ENCODE results near the gene ASCL5.

Gene ASCL5

DNA sequence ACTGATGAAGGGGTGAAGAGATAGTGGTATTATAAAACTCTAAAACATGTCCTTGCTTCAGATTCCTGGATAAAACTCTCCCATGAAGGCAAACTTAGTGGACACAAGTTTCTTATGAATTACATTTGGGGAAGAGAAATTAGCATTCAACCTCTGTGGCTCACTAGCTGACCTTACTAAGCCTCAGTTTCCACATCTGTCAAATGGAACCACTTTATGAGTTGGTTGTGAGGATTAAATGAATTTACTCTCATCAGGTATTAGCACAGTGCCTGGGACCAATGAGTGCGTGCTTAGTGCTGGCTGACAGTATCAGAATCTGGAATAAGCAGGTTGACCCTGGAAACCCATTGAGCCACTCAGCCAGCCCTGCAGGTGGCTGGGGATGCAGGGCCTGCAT lies 17.3 kb downstream of the ASCL5 start:
- no peak for DNase-seq

DNA sequence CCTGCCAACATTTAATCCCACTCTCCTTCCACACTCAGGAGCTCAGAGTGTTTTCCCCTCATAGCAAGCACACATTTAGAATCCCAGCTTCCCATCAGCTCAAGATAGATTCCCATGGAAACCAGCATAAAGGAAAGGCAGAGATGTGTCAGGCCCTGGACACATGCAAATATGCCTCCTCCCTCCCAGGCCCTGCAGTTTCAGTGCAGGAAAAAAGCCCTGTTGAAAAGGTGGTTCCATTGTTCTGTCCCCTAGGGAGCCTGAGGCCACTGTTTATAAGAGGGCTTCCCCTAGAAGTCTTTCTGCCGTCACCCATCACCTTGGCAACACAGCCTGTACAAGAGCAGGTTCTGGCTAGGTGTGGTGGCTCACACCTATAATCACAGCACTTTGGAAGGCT lies 18.4 kb downstream of the ASCL5 start:
- DNase-seq = no peak

DNA sequence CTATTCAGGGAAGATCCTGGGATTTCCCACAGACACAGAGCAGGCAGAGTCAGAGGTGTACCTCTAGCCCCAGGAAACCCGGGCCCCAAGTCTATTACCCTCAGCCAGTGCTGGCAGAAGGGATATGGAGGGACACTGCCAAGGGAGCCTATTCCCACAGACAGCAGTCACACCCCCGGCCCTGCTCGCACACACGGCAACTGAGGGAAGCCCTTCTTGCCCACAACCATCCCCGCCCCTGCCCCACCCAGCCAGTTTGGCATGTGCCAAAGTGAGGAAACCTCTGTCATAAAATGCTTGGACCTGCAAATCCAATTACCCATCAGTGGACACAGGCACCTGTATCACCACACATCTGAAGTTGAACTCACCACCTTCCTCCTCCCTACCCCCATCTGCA lies 21.3 kb downstream of the ASCL5 start:
- DNase-seq = no peak

DNA sequence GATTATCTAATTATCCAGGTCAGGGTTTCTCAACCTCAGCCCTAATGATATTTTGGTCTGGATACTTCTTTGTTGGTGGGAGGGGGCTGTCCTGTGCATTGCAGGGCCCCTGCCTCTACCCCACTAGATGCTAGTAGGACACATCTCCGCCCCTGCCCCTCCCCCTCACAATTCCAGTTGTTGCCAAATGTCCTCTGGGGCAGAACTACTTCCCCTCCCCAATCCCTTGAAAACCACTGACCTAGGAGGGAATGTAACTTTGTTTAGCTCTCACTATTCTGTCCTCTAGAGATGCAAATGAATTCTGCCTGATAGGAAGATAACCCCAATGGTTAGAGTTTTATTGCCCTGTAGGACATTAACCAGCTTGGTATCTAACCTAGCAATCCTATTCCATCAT lies 22.8 kb downstream of the ASCL5 start:
- no peak for DNase-seq

DNA sequence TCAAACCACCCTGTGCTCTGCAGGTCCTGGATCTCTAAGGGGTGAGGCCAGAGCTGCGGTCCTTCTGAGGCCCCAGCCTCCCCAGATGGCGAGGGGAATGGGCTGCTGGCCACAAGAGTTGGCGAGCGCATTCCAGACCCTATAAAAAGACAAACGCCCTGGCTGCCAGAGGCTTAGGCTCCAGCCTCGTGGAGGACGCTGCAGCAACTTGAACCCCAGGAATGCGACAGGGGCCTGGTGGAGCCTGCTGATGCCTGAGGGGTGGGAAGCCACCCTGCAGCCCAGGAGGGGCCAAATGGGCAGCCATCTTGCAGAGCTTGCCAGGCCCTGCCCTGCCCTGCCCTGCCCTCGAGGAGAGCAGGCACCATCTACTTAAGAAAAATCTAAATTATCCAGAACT lies 23.3 kb downstream of the ASCL5 start:
- no peak for DNase-seq

DNA sequence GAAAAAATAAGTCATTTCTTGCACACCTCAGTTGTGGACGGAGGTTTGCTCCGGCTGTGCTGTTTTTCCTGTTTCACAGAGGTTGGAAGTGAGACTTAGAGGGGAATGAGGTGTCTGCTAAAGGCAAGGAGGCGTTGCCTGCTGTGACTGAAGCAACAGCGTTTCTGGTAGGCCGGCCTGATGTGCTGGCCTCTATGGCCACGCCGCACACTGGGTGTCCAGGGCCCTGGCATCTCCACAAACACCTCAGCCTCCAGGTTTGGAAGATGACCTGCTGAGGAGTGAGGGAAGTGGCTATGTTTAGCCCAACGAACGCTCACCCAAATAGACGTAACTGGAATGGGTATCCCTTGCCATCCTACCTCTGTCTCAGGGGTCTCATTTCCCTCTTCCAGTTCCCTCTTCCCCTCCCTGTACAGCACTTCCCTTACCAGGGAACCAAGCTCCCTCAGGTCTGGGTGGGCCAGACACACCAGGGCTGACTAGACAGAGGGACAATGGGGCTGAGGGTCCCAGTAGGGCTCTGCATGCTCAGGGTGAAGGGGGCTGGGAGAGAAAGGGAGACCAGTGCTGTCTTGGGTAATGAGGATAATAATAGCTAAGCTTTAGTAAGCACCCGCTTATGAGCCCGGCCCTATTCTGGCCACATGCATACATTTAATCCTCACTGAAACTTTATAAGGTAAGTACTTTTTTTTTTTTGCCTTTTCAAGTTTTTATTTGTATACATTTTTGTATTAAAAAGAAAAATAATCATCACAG lies 26.6 kb downstream of the ASCL5 start:
- no peak for DNase-seq

DNA sequence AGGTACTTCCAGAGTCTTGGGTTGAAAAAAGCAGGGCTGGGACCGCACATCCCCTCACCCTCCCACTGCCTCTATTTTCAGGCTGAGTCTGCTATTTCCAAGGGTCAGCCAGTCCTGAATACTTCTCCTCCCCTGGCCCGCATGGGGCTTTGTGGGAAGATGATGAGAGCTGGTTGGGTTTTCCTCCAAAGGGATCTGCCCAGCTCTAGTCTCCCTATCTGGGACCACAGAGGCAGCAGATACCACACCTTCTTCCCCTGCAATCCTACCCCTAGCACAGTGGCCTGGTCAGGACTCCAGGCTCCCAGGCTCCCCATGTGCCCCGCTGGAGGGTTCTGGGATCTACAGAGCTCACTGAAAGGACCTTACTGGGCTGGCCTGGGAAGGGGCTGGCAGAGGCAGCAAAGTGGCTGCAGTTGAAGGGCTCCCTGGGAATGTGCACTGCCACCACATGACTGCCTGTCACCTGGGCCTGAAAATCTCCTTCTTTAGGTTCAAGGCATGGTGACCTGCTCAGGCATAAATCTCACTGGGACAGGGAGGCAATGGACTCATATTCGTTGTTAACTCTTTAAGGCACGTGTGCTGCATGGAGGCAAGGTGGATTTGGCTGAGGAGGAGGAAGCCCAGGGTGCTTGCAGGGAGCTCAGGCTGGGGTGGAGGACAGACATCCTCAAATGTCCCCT lies 27.8 kb downstream of the ASCL5 start:
- no peak for DNase-seq

DNA sequence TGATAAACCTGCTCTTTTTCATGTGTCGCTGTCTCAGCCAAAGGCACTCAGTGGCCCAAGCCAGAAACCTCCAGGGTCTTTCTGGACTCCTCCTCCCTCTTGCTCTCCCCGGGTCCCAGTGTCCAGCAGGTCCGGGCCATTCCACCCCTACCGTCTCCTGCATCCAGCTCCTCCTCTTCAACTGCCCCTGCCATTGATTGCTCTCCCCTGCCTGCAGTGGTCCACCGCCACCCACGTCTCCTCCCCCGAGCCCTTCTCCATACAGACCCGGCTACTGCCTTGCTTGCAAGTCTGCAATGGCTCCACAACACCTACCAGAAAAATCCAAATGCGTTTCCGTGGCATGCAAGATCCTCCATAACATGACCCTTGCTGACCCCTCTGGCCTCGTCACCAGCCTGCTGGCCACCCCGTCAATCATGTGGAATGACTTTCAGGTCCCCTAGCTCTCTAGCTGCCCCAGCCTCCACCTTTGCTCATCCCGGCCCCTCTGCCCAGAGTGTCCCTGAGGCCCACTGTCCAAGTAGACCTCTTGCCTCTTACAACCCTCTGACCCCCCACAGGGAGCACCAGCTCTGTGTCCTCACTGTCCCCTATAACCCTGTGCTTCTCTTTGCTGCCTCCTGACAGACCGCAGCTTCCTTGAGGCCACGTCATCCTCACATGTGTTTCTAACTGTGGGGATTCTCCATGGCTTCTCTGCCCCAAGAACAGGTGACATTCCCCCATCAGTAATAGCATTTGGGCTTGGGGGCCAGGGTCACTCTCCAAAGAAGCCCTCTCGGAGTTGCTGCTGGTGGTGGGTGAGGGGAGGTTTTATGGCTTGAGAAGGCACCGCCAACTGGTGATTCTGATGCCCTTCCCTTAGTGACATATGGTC lies 29.8 kb downstream of the ASCL5 start:
- DNase-seq = no peak

DNA sequence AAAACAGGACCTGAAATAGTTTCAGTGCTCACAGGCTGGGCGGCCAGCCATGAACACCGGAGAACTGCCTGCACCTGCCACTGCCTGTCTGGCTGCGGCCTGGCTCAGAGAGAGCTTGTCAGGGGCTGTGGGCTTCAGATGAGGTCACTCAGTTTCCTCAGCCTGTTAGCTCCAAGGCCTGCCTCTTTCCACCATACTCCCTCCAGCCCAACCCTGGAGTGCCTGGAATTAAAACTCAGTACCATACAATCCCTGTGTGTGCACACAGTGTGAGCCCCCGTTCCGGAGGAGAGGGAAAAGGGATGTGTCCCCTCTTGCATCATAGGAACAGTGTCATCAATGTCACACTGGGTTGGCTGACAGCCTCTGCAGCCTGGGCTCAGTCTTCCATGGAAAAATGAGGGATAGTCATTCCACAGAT lies 30.9 kb downstream of the ASCL5 start:
- DNase-seq = no peak

DNA sequence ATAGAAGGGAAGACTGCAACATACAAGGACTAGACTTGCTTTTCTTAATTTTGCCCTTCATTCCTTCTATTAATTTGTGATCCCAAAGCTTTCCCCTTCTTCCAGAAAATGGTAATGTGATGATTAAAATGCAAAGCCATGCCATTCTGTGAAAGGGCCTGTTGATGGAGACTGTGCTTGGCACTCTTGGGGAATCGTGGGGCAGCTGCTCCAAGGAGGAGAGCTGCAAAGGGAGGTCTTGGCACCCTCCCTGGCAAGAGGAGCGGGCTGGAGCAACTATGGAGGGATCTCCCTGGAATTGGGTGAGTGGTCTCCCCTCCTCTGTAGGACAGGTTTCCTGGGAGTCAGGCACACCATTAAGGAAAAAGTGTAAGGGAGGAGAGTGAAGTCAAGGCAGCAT lies 31.4 kb downstream of the ASCL5 start:
- DNase-seq = no peak

DNA sequence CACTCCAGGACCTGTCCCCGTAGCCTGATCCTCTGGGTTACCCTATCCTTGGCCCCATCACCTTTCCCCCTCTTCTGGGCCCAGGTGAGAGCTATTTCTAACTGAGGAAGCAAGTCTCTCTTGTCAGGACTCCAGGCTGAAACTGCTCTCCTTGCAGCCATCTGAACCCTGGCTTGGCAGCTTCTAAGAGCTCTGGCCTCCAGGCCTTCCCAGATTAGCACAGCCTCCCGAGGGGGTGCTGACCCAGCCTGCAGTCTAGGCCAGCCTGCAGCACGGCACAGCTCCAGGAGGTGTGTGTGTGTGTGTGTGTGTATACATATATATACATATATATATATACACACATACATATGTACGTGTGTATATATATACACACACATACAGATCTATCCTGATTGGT lies 32.2 kb downstream of the ASCL5 start:
- no peak for DNase-seq

DNA sequence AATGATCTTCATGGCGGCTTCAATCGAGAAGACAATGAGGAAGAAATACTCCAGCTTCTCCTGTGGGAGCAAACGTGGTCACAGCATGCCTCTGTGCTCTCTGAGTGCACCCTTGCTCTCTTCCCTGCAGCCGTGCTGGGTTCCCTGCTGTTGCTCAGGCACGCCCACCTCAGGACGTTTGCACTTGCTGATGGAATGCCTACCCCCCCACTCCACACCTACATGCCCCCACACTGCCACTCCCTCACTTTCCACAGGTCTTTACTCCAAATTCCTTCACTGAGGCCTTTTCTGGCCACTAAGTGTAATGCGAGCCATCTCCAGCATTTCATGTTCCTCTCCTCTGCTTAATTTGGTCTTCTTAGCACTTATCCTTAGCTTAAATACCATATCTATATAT lies 33.0 kb downstream of the ASCL5 start:
- no peak for DNase-seq

DNA sequence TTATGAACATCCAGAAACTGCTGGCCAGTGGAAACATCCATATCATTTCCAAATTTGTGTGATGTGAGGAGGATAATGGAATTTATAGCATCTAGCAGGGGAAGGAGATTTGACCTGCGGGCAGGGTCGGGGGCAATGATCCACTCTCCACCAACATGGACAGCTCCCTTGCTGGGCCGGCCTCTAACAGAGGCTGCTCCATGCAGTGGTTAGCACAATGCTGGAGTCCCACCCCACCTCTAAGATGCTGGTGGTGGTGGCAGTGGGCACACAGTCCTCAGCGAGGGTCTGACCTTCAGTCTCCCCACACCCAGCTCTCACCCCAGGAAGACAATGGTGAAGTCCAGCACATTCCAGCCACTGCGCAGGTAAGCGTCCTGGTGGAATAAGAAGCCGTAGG lies 33.4 kb downstream of the ASCL5 start:
- no peak for DNase-seq

DNA sequence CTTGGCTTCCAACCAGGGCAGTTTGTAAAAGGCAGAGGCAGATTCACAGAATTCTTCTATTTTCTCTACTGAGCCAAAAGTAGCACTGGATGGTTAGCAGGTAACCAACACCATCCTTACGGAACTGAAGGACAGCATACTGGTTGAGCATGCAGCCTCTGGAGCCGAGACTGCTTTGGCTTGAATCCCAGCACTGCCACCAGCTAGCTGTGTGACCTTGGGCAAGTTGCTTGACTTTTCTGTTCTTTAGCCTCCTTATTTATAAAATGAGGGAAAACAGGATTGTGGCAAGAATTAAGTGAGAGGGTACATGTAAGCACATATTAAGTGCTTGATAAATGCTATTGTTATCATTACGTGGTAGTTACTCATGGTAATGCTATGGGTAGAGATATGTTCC lies 34.2 kb downstream of the ASCL5 start:
- no peak for DNase-seq

DNA sequence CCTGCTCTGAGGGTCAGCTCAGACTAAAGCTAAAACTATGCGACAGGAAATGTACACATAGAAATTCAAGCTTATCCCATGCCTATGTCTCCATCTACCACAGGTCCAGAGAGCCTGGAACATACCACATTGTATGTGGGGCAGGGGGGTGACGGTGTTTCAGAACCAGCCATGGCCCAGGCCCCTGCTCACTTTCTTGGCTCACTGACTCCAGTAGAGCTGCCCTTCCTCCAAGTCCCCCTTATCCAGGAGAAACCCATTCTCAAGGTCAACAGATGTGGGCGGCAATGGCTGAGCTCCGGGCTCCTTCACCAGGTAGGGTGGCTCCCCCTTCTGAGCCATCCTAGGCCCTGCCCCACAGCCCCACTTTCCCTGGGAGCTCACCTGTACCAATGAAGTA lies 35.7 kb downstream of the ASCL5 start:
- no peak for DNase-seq

DNA sequence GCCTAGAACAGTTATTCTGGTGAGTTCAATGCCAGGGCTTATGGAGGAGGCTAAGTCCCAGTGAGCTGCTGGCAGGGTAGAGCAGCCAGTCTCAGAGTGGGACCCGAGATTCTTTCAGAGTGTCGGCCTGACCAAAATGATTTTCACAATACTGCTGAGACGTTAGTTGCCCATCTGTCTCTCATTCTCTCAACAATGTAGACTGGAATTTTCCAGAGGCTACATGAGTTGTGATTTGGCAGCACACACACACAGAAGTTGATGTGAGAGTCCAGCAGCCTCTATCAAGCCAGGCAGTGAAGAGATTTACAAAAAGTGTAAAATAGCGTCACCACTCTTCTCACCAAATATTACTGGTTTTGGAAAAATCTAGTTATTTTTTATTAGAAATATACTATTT lies 36.4 kb downstream of the ASCL5 start:
- DNase-seq = no peak

DNA sequence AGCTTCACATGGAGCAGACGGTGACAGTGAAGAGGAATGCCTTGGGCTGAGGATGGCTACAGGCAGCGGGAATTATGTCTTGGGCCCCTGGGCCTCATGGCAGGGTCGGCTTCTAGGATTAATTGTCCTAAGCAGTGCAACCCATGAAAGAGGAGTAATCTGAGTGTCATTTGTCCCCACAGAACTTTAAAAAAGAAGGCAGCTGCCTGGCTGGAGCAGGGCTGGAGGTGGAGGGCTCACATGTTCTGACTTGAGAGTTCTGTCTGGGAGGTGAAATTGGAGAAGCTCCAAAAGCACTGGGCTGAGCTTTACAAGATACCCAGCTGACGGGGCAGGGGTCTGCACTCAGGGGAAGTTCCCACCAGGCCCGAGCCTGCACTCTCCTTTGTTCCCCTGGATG lies 37.4 kb downstream of the ASCL5 start:
- no peak for DNase-seq

DNA sequence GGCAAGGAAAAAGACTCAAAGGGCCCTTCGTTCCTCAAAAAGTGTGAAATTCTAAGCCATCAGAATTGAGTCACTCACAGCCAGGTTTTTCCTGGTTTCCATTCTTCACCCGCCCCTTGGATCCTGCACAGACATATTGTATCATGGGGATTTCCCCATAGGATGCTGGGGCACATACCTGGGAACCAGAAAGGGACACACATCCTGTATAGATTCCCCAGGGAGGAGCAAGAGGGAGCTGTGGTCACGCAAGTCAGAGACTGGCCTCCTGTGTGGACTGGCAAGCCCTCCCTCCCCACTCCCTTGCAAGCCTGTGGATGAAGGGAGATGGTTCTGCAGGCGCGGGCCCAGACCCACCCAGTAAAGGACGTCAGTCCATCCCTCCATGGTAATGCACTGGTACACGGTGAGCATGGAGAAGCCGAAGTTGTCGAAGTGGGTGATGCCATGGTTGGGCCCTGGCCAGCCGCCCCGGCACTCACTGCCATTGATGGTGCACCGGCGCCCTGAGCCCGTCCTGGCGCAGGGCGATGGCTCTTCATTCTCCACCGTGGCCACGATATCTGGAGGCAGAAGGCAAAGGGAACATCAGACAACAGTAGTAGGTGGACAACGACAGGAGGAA lies 38.0 kb downstream of the ASCL5 start:
- DNase-seq = no peak

DNA sequence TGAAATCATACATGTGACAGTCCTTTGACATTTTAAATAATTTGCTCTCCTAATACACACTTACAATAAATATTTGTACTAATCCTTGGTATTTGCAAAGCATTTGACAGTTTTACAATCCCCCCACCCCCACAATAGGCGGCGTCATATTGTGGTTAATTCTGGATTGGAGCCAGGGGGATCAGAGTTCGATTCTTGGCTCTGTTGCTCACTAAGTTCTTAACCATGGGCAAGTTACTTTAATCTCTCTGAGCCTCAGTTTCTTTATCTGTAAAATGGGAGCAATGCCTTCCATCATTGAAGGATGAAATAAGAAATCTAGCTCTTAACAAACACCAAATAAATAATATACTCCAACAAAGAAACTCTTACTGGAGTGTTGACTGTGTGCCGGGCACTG lies 38.6 kb downstream of the ASCL5 start:
- no peak for DNase-seq

DNA sequence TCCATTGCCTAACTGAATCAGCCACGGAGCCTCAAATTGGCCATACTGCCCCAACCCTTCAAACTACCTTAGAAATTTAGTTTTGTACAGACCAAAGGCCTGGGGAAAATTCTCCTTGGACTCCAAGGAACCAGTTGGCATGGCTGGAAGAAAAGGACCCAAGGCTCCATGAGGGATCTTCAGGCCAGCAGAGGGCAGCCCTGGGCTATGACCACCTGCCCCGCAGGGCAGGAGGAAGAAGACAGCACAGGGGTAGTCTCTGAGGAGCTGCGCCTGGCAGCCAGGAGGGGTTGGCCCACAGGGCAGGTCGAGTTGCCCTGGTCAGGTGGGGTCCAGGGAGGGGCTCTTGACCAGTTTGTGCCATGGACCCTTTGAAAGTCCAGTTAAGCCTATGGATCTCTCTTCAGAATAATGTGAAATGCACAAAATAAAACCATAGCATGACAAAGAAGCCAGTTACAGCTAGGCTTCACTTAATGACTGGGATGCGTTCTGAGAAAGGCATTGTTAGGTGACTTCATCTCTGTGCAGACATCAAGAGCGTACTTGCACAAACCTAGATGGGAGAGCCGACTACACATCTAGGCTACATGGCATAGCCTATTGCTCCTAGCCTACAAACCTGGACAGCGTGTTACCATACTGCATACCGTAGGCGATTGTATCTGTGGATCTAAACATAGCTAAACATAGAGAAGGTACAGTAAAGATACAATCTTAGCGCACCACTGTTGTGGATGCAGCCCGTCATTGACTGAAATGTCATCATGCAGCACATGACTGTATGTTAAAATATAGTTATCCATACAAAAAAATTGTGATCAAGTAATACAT lies 40.9 kb downstream of the ASCL5 start:
- DNase-seq = no peak

DNA sequence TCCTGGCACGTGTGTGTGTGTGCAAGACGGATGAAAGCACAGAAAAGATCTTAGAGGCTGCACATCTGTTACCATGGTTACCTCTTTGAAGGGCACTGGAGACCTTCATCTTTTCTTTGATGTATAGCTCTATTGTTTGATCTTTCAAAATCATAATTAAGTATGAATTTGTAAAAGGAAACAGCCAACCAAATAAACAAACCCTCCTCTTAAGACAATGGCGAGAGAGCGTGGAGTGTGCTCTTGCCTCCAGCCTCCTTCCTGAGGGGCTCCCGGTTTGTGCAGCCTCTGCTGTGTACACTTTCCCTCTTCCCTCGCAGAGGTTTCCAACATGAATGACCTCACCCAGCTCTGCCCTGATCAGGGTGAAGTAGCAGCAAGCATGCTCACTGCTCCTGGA lies 42.7 kb downstream of the ASCL5 start:
- DNase-seq = no peak

DNA sequence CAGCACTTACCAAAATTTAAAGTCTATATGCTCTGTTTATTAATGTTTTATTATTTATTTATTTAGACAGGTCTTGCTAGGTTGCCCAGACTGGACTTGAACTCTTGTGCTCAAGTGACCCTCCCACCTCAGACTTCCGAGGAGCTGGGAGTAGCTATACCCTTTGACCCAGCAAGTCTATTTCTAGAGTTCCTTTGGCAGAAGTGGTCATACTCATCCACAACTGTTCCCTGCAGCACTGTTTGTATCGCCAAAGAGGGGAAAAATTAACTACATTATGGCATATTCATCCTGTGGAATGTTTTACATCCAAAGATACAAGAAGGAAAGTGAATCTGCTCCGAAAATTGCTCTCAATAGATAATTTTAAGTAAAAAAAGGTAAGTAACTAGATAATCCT lies 43.2 kb downstream of the ASCL5 start:
- no peak for DNase-seq

DNA sequence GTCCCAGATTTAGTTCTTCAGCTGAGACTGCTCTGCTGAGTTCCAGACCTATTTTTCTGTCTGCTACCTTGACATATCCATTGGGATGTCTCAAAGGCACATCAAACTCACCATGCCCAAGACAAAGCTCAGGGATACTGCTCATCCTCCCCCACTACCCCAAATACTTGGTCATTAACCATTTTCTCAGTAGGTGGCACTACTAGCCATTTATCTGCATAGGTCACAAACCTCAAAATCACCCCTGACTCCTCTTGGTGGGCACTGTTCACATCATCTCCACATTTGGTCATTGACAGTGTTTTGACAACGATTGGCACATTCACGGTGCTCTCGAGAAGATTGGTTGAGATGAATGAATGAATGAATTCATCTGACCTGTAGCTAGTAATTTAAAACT lies 46.8 kb downstream of the ASCL5 start:
- DNase-seq = no peak
